ENCODE results near the gene WBP1L.
A peak's percentile ranks its signal among the peaks of the same experiment; 100 is the strongest.
"Not testable (repeated sequence)": the region's sequence is repeated elsewhere in the genome, so short reads cannot be mapped to it uniquely, and the experiment has no call there.

WBP1L gene

DNA sequence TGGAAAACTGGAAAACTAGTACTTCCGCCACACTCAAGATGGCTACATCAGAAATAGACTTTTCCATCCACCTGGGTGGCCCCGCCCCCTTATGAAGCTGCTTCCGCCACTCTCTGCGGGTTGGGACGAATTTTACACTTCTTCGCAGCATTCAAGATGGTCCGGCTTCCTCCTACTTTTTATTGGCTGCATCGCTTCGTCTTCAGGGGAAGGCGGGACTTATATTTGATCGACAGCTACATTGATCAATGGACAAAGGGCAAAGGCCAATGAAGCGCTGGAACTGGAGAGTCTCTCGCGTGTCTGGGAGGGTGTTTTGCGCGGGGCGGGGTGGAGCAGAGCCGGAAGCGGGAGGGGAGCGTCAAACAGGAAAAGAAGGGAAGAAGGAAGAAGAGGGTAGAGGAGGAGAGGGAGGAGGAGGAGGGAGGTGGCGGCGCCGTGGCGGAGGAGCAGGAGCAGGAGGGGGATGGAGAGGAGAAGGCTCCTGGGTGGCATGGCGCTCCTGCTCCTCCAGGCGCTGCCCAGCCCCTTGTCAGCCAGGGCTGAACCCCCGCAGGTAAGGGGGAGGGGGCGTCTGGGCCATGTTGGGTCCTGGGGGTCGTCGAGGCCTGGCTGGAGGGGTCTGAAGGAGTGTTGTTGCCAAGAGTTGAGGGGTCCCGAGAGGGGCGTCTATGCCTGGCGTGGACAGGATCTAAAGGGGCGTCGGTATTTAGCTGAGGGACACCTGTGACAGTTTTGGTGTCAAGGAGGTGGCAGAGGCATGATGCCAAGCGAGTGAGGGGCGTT lies at the start of gene WBP1L:
Gene WBP1L, plus strand, starts transcription at position 361 of the 786 bp plus-strand sequence. Its CDS starts 106 bp downstream, at position 467.
- peak; percentile 99 for ATAC-seq
- Mint-ChIP-seq H3K27ac (peak within 1 kb of the TSS; percentile 87), H3K4me3 (peak within 1 kb of the TSS; percentile 91), H3K36me3 (peaks cover 9% of the 10 kb centered on the region), H3K4me1 (peaks cover 42% of the 10 kb centered on the region), H3K9me3 (peaks cover 5% of the 10 kb centered on the region), H3K27me3 (no peaks in the 10 kb centered on the region)

DNA sequence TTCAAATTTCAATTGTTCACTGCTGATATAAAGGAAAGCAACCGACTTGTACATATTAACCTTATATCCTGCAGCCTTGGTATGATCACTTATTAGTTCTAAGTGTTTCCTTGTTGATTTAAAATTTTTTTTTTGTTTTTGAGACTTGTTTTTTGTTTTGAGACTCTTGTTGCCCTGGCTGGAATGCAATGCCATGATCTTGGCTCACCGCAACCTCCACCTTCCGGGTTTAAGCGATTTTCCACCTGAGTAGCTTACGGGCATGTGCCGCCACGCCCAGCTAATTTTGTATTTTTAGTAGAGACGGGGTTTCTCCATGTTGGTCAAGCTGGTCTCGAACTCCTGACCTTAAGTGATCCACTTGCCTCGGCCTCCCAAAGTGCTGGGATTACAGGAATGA lies 48.3 kb upstream of the WBP1L start:
- H3K4me3 Mint-ChIP-seq, H3K27ac Mint-ChIP-seq, H3K9me3 Mint-ChIP-seq, H3K4me1 Mint-ChIP-seq, ATAC-seq, H3K27me3 Mint-ChIP-seq: not testable (repeated sequence)
- H3K36me3 Mint-ChIP-seq = peaks cover 42% of the 10 kb centered on the region

DNA sequence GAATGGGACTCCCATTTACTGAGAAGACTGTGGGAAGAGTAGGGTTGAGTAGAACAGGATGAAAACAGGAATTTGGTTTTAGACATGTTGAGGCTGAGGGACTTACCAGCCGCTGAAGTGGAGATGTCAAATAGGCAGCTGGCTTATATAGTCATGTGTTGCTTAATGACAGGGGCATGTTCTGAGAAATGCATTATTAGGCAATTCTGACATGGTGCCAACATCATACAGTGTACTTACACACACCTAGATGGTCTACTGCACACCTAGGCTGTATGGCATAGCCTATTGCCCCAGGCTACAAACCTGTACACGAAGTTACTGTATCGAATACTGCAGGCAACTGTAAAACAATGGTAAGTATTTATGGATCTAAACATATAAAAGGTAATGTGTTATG lies 47.0 kb upstream of the WBP1L start:
- no peaks in the 10 kb centered on the region for H3K9me3 Mint-ChIP-seq
- no peak overlapping the region for H3K4me3 Mint-ChIP-seq
- peaks cover 42% of the 10 kb centered on the region for H3K36me3 Mint-ChIP-seq
- no peaks in the 10 kb centered on the region for H3K27me3 Mint-ChIP-seq
- peaks cover 10% of the 10 kb centered on the region for H3K4me1 Mint-ChIP-seq
- ATAC-seq = no peak
- H3K27ac Mint-ChIP-seq = no peak overlapping the region

DNA sequence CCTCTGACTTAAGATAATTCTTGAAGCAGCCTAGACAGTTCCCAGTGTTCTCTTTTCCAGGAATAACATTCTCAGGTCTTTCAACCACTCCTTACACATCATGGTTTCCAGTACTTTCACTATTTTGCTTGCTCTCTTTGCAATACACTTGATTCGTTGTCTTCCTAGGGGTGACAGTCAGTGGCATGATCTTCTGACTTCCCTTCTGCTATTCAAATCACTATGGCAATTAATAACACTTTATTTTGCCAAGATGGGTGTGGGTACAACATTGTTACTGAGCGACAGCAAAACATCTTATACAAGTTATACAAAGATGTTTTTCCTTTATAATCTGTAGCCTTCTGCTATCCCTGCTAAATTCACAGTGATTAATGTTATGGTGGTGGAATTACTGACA lies 44.9 kb upstream of the WBP1L start:
- ATAC-seq = no peak
- H3K27me3 Mint-ChIP-seq = no peaks in the 10 kb centered on the region
- H3K4me1 Mint-ChIP-seq = peaks cover 10% of the 10 kb centered on the region
- H3K36me3 Mint-ChIP-seq = peaks cover 42% of the 10 kb centered on the region
- H3K4me3 Mint-ChIP-seq = no peak overlapping the region
- H3K9me3 Mint-ChIP-seq = no peaks in the 10 kb centered on the region
- H3K27ac Mint-ChIP-seq = no peak overlapping the region

DNA sequence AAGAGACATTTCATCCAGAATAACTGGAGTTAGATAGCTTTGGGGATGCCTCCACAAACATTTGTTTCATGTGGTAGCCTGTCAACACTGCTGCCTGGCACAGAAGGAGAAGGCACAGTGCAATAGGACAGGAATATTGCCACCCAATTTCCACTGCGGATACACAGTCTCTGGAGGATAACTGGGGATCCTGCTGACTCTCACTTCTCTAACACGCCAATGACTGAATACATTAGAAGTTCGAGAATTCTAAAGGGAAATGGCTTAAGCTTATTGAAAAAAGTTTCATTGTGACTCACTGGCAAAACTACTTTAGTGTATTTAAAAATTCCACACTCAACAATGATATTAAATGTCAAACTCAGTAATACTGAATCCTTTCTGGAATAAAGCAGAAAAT lies 42.5 kb upstream of the WBP1L start:
- Mint-ChIP-seq H3K36me3 (peaks cover 33% of the 10 kb centered on the region), H3K27ac (no peak overlapping the region), H3K4me1 (peaks cover 16% of the 10 kb centered on the region), H3K4me3 (no peak overlapping the region), H3K27me3 (no peaks in the 10 kb centered on the region), H3K9me3 (no peaks in the 10 kb centered on the region)
- ATAC-seq = peak; percentile 72

DNA sequence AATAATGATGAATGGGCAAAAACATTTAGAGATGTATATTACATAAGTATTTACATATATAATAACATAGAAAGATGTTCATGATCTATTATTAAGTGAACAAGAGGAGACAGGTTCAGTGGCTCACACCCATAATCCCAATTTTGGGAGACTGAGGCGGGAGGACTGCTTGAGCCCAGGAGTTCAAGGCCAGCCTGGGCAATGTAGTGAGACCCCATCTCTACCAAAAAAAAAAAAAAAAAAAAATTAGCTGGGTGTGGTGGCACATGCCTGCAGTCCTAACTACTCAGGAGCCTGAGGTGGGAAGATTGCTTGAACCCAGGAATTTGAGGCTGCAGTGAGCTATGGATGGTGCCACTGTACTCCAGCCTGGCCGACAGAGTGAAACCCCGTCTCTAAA lies 42.0 kb upstream of the WBP1L start:
- H3K36me3 Mint-ChIP-seq = peaks cover 27% of the 10 kb centered on the region
- no peak for ATAC-seq
- H3K27me3 Mint-ChIP-seq = no peaks in the 10 kb centered on the region

DNA sequence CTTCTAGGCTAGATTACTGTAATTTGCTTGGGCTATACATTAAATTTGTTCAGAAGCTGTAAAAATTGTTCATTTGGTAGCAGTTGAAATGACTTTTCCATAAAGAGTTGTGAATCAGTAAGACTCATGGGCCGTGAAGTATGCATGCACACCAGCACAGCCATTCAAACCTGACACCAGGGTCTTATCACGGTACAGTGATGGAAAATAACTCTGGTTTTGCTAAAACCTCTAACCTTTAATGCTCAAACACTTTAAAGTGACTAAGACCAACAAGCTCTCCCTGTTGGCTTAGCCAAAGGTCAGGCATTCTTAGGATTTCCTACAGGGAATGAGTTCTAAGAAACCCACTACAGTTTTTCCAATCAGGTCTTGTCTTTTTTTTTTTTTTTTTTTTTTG lies 41.0 kb upstream of the WBP1L start:
- H3K27me3 Mint-ChIP-seq = no peaks in the 10 kb centered on the region
- H3K9me3 Mint-ChIP-seq = no peaks in the 10 kb centered on the region
- H3K36me3 Mint-ChIP-seq = peaks cover 20% of the 10 kb centered on the region
- peaks cover 16% of the 10 kb centered on the region for H3K4me1 Mint-ChIP-seq
- no peak overlapping the region for H3K4me3 Mint-ChIP-seq
- no peak for ATAC-seq
- H3K27ac Mint-ChIP-seq = no peak overlapping the region

More for the DNA sequence above, 42.0 kb upstream of the WBP1L start:
- Mint-ChIP-seq H3K9me3 (no peaks in the 10 kb centered on the region), H3K4me3 (no peak overlapping the region), H3K4me1 (peaks cover 16% of the 10 kb centered on the region), H3K27ac (no peak overlapping the region)

DNA sequence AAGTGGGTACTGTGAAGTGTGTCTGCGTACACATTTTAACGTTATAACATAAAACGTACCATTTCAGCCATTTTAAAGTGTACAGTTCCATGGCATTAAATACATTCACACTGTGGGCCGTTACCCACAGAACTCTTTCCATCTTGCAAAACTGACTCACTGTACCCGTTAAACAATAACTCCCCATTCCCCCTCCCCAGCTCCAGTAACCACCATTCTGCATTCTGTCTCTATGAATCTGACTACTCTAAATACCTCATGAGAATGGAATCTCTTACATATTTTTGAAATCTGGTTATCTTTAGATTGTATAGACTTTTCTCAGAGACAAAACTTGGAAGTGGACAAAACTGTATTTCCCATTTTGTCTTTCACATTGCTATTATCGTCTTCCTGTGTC lies 38.8 kb upstream of the WBP1L start:
- no peak for ATAC-seq
- no peaks in the 10 kb centered on the region for H3K9me3 Mint-ChIP-seq
- peaks cover 9% of the 10 kb centered on the region for H3K36me3 Mint-ChIP-seq
- H3K4me3 Mint-ChIP-seq = no peak overlapping the region
- H3K27me3 Mint-ChIP-seq = no peaks in the 10 kb centered on the region
- H3K27ac Mint-ChIP-seq = no peak overlapping the region
- H3K4me1 Mint-ChIP-seq = peaks cover 17% of the 10 kb centered on the region

DNA sequence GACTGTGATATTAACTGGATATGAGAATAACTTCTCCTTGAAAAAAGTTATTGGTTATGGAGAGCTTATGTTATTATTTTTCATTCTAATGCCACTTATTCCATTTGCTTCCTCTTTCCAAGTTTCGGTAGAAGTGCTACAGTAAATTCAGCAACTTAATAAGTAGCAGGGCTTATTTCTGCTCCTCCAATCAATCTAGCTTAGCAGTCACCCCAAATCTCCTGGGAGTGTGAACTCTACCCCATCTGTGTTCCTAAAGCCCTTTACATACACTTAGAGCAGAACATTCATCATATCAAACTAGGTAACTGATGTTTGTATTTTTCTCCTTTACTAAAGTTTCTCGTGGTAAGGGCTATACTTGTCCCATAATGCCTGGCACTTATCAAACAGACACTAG lies 38.2 kb upstream of the WBP1L start:
- no peak for ATAC-seq
- H3K36me3 Mint-ChIP-seq = peaks cover 9% of the 10 kb centered on the region
- no peaks in the 10 kb centered on the region for H3K27me3 Mint-ChIP-seq
- no peak overlapping the region for H3K27ac Mint-ChIP-seq
- H3K9me3 Mint-ChIP-seq = no peaks in the 10 kb centered on the region
- peaks cover 23% of the 10 kb centered on the region for H3K4me1 Mint-ChIP-seq
- no peak overlapping the region for H3K4me3 Mint-ChIP-seq

DNA sequence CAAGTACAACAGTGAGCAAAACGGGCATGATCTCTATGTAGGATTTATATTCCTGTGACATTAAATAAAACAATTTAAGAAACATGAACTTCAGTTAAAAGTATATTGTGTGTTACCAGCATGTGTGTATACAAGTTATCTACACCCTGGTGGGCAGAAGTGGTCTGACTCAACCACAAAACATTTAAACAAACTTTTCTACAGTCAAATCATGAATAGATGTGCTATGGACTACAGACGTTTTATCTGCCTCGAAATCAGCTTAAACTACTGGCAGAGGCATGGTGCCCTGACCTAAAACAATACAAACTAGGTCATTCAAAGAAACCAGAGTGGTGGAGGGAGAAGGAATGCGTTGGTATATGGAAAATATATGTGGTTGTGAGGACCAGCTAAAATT lies 33.1 kb upstream of the WBP1L start:
- H3K27ac Mint-ChIP-seq = peak overlapping the region; percentile 92
- H3K9me3 Mint-ChIP-seq = no peaks in the 10 kb centered on the region
- H3K4me3 Mint-ChIP-seq = no peak overlapping the region
- no peaks in the 10 kb centered on the region for H3K27me3 Mint-ChIP-seq
- peaks cover 45% of the 10 kb centered on the region for H3K4me1 Mint-ChIP-seq
- H3K36me3 Mint-ChIP-seq = no peaks in the 10 kb centered on the region
- ATAC-seq = no peak

DNA sequence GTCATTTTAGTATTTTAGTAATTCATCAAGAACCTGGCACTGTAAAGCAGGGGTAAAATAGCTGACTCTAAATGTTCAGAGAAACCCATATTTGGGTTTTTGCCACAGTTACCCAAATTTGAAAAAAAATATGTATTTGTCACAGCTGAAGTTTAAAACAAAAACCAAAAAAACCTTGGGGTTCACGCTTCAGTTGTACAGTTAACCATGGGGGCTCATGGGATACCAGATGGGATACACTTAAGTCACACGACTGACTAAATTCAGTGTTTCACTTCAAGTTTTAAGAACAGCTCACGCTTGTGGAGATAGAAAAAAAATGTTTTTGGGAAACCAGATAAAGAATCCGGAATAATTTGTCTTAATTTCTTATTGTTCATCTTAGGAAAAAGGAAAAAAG lies 31.7 kb upstream of the WBP1L start:
- H3K36me3 Mint-ChIP-seq = peaks cover 6% of the 10 kb centered on the region
- no peaks in the 10 kb centered on the region for H3K9me3 Mint-ChIP-seq
- no peaks in the 10 kb centered on the region for H3K27me3 Mint-ChIP-seq
- no peak for ATAC-seq
- H3K4me3 Mint-ChIP-seq = peak overlapping the region; percentile 21
- H3K27ac Mint-ChIP-seq = peak overlapping the region; percentile 92
- H3K4me1 Mint-ChIP-seq = peaks cover 54% of the 10 kb centered on the region

DNA sequence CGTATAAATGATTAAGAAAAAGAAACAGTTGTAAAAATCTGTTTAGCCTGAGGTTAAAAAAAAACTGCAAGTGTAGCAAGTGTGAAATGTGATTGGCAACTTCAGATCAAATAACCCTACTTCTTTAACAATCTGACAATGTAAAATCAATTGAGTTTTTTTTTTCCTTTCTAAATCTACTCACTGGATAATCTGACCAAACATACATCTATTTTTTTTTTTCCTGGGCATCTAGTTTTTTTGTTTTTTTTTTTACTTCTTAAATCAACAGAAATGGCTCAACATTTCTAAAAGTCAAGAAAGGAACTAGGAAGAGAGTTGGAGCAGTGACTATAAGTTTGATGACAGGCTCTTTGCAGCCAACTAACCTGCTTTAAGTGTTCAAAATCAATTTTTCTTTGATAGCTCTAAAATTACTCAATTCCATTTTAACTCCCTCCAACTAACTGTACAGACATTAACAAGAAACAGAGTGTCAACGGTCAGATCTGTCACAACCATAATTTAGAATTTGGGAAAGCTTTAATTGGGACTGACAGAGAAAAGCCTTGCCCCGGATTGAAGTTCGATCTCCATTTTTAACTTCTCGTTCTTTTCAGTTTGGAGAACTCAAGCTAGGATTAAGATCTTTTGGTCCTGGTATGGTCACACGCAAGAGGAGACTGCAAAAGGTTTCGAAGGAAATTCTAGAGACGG lies 30.8 kb upstream of the WBP1L start:
- Mint-ChIP-seq H3K27me3 (no peaks in the 10 kb centered on the region), H3K9me3 (no peaks in the 10 kb centered on the region), H3K4me3 (peak overlapping the region; percentile 83), H3K4me1 (peaks cover 60% of the 10 kb centered on the region), H3K36me3 (peaks cover 15% of the 10 kb centered on the region), H3K27ac (peak overlapping the region; percentile 92)
- ATAC-seq = no peak

DNA sequence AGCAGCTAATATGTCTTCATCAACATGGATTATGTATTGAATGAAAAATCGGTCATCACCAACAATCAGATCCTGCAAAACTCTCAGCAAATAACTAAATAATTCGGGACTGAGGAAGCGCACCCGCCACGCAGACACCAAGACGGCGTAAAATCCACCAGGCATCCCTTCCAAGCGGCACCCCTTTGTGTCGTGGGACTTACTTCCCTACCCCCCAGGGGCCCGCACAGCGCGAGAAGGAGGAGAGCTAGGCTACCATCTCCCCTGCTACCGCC lies 30.3 kb upstream of the WBP1L start:
- H3K9me3 Mint-ChIP-seq = no peaks in the 10 kb centered on the region
- peaks cover 60% of the 10 kb centered on the region for H3K4me1 Mint-ChIP-seq
- ATAC-seq = peak; percentile 72
- H3K27me3 Mint-ChIP-seq = no peaks in the 10 kb centered on the region
- peaks cover 16% of the 10 kb centered on the region for H3K36me3 Mint-ChIP-seq
- peak overlapping the region; percentile 83 for H3K4me3 Mint-ChIP-seq
- peak overlapping the region; percentile 92 for H3K27ac Mint-ChIP-seq

DNA sequence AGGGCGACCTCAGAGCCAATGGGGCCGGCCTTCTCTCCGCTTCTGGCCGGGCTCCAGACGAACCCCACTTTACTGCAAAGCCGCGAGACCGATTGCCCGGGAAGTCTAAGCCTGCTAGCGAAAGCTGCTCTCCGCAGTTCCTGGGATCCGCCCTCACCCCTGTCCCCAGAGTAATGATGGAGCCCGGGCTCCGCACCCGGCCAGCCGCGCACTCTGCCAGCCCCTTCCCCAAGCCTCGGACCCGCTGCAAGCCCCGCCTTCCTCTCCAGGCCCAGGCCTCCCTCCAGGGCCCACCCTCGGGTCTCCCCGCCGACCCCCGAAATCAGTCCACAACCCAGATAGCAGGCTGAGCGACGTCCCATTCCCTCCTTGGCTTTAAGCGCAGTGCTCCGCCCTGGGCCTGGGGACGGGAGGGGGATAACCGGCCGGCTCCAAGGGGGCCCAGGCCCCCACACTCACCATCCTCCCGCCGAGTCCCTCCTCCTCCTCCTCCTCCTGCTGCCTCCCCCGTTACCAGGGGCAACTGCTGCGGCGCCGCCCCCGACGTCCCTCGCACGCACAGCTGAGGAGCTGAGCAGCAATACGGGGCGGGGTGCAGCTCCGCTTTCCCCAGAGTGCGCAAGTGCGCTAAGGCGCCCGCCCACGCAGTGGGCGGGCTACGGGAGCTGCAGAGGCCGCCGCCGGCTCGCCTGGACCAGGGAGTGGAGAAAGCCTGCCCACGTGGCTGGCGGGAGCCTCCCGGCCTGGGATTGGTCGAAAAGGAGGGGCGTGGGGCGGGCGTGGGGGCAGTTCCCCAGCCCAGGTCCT lies 29.7 kb upstream of the WBP1L start, which contains the start of gene ARL3:
Gene ARL3, minus strand, starts transcription at position 584 of the 807 bp plus-strand sequence. Its CDS starts 122 bp downstream, at position 462.
- peaks cover 60% of the 10 kb centered on the region for H3K4me1 Mint-ChIP-seq
- peak within 1 kb of the TSS; percentile 83 for H3K4me3 Mint-ChIP-seq
- H3K36me3 Mint-ChIP-seq = peaks cover 16% of the 10 kb centered on the region
- H3K27me3 Mint-ChIP-seq = no peaks in the 10 kb centered on the region
- H3K9me3 Mint-ChIP-seq = no peaks in the 10 kb centered on the region
- peak within 1 kb of the TSS; percentile 92 for H3K27ac Mint-ChIP-seq
- ATAC-seq = peak; percentile 95

DNA sequence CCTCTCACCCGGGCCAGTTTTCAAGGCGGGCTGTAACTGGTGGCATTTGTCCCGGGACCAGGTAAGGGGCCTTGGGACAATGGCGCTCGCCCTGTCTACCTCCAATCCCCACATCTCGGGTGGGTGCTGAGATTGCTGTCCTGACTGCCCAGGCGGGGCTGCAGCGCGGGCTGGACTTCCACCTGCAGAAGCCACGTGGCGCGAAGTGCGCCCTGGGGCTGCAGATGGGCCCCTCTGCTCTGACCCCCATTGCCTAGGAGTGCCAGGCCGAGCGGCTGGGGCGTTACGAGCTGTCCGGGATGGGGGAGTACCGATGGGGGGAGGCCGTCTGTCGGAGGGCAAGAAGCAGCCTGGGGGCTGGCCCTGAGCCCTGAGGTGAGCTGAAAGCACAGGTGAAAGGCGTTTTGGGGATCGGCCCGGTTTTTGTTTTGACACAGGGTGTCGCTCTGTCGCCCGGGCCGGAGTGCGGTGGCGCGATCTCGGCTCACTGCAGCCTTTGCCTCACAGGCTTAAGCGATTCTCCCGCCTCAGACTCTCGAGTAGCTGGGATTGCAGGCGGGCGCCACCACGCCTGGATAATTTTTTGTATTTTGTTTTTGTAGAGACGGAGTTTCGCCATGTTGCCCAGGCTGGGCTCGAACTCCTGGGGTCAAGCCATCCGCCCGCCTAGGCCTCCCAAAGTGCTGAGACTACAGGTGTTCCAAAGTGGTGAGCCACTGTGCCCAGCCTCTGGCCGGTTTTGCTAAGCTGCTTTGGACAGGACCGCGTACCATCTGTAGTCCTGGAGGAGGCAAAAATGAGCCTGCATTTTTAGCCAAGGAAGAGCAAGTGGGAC lies 28.9 kb upstream of the WBP1L start, which contains the start of gene SFXN2:
Gene SFXN2, plus strand, starts transcription at position 16 of the 835 bp plus-strand sequence. CDS start 12,001 bp downstream, outside the sequence.
- H3K4me3 Mint-ChIP-seq = peak within 1 kb of the TSS; percentile 83
- peak within 1 kb of the TSS; percentile 92 for H3K27ac Mint-ChIP-seq
- peak; percentile 42 for ATAC-seq
- peaks cover 66% of the 10 kb centered on the region for H3K4me1 Mint-ChIP-seq
- no peaks in the 10 kb centered on the region for H3K9me3 Mint-ChIP-seq
- no peaks in the 10 kb centered on the region for H3K27me3 Mint-ChIP-seq
- H3K36me3 Mint-ChIP-seq = peaks cover 22% of the 10 kb centered on the region
